CD4-positive, alpha-beta T cell treated with Interleukin-15 for 1 hour (primary cell): ENCODE data around the gene SLC7A10.
"Not testable (repeated sequence)": the region's sequence is repeated elsewhere in the genome, so short reads cannot be mapped to it uniquely, and the experiment has no call there.

Experiments
- DNase-seq: peaks from one replicate; pipeline ENCODE4 v3.0.0-alpha.2; 2020

The SLC7A10 gene

GRCh38 chr19:33201473-33201872 lies 24.2 kb downstream of the SLC7A10 start:
- DNase-seq, result no peak

DNA sequence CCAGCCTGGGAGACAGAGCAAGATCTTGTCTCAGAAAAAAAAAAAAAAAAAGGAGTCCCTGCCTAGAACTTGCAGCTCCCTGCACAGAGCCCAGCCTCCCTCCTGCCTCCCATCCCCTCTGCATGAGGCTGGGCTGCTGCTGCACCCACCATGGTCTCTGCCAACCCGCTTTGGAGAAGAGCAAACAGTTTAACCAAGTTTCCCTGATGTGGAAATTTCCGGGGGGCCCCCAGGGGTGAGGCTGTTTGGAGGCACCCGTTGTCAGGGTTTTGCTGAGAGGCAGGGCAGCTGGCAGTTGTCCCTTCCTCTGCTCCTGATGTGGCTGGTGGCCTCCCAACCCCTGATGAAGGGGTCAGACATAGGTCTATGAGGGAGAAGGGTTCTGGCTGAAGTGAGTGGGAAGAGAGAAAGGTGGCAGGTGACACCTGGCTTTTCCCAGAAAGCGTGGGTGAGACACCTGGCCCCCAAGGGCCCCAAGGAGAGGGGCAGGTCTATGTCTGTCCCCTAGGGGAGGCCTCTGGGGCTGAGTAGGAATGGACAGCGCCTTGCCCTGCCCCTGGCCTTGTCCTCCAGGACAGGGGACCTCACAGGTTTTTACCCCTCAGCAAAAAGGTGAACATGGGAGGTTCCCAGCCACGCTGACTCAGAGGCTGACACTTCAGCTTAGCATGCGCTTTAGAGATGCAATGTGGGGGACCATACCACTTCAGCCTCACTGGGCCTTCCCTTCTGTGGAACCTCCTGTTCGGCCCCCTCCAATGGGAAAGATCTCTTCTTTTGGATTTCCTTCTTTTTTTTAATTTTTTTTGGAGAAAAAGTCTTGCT lies 26.0 kb downstream of the SLC7A10 start:
- DNase-seq, result no peak

GRCh38 chr19:33198169-33198568 lies 27.5 kb downstream of the SLC7A10 start:
- no peak for DNase-seq

DNA sequence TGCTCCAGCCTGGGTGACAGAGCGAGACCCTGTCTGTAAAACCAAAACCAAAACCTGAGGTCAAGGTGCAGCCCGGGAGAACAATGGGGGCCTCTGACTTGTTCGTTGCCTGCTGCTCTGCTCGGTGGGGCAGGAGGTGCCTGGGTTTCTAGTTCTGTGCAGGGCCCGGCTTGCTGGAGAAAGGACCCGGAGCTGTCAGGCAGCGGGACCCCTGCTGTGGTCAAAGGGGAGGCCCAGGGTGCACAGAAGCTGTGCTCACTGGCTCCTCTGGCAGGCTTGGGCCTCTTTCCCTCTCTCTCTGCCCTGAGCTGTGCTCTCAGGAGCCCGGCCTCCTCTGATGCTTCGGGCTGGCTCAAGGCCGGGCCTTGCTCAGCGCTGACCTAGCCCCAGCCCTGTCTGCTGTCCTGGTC lies 28.1 kb downstream of the SLC7A10 start:
- no peak for DNase-seq

GRCh38 chr19:33196446-33197193 lies 29.0 kb downstream of the SLC7A10 start:
- DNase-seq, result no peak

GRCh38 chr19:33195645-33196347 lies 29.9 kb downstream of the SLC7A10 start:
- no peak for DNase-seq

DNA sequence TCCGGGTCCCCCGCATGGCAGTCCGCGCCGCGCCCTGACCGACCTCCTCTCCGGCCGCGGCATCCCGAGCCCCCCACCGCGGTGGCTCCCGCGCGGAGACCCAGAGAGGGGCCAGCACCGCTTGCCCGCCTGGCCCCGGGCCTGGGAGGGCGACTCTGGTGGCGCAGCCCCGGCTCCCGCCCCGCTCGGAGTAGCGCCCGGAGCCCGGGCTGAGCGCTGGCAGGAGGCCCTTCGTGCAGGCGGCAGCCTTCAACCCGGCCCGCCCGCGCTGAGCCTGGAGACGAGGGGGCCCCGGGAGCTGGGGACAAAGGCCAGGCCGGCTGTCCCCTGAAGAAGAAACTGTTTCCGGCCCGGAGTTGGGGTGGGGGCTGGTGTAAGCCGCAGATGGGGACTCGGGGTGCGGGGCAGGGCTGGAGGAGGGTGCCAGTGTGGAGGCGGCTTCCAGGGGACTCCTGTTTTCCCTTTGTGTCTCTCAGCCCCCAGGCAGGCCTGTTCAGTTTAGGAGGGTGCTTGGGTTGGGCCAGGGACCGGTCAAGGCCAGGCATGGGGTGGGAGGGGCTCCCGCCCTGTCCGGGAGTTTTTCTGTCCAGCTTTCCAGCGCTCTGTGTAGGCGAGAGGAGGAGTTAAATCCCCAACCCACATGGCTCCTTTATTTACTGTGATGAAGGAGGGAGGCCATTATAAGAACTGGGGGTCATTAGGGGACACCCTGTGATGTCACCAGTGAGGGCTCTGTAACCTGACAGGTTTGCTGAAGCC lies 30.6 kb downstream of the SLC7A10 start:
- no peak for DNase-seq

- DNase-seq, result no peak
Measured at GRCh38 chr19:33194532-33194885, 31.1 kb downstream of the SLC7A10 start.

DNA sequence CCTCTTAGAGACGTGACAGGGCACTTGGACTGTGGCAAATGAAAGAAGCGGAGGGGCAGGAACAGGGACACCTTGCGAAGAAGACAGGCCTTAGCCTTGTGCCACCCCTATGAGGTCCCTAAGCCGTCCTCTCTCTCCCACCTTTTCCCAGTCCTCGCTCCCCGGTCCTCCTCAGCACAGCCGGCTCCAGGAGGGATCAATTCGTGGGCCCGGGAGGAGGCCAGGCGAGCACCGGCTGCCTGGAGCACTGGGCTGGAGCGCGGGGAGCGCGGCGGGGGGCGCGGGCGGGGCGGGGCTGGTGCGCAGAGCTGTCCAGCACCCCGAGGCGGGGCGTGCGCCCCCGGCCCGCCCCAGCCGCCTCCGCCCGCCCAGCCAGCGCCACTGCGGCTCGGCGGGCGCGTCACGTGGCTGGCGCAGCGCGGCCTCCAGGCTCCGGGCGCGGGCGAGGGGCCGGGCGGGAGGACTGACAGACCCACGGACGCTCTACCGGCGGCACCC lies 31.7 kb downstream of the SLC7A10 start, which contains the start of gene LRP3:
LRP3 (plus strand) TSS at position 466 of the 498 bp plus-strand sequence. CDS start 456 bp downstream, outside the sequence.
- DNase-seq, result no peak

DNA sequence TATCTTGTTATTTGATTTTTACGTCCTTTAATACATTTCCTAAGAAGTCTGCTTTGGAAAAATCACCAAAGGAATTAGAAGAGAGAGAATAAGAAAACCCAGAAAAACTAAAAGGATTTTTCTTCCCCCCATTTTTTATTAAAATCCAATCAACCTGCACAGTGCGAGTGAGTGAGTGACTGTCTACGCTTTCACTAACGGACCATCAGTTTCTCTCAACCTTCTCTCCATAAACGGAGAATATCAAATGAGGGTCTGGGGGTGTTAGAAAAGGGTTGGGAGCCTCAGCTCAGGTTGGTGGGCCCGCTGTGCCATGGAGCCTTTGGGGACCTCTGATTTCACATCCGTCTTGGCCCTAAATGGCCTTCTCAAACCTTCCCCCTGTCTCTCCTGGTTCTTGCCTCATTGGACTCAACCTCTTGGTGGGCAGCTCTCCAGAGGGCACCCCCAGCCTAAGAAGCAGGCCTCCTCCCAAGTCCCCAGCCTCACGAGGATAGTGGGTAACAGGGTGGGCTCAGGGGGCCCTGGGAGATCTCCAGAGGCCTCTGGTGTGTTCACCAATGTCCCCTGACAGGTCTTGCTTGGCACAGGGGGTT lies 32.3 kb downstream of the SLC7A10 start:
- DNase-seq, result no peak

DNA sequence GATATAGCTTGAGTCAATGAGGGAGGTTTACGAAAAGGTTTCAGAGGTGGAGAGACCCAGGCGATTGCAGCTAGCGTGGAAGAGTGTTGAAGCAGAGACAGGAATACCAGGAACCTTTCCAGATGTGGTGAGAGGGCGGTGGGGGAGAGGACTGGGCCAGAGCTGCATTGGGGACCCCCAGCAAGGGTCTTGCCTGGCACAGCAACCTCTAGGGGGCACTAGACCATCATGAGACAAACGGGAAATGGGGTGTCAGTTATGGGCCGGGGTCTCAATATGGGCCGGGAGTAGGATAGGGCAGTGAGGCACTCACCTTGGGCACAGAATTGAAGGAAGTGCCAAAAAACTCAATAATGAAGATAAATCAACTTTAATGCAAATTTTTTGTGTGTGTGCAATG lies 33.6 kb downstream of the SLC7A10 start:
- no peak for DNase-seq

GRCh38 chr19:33191501-33191900 lies 34.1 kb downstream of the SLC7A10 start:
- peak; percentile 11 for DNase-seq

DNA sequence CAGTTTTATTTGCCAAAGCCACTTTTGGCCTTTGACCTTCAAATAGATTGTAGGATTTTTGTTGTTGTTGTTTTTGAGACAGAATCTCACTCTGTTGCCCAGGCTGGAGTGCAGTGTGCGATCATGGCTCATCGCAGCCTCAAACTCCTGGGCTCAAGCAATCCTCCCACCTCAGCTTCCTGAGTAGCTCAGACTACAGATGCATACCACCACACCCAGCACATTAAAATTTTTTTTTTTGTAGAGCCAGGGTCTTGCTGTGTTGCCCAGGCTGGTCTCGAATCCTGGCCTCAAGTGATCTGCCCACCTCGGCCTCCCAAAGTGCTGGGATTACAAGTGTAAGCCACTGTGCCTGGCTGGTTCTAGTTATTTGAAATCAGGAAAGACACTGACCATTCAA lies 34.6 kb downstream of the SLC7A10 start:
- not testable (repeated sequence) for DNase-seq

- DNase-seq, result no peak
Measured at GRCh38 chr19:33189453-33189852, 36.2 kb downstream of the SLC7A10 start.

GRCh38 chr19:33187183-33187540 lies 38.5 kb downstream of the SLC7A10 start:
- no peak for DNase-seq

- no peak for DNase-seq
Measured at GRCh38 chr19:33186431-33187182, 39.0 kb downstream of the SLC7A10 start.

- peak; percentile 85 for DNase-seq
Measured at GRCh38 chr19:33177417-33177979, 48.2 kb downstream of the SLC7A10 start.

DNA sequence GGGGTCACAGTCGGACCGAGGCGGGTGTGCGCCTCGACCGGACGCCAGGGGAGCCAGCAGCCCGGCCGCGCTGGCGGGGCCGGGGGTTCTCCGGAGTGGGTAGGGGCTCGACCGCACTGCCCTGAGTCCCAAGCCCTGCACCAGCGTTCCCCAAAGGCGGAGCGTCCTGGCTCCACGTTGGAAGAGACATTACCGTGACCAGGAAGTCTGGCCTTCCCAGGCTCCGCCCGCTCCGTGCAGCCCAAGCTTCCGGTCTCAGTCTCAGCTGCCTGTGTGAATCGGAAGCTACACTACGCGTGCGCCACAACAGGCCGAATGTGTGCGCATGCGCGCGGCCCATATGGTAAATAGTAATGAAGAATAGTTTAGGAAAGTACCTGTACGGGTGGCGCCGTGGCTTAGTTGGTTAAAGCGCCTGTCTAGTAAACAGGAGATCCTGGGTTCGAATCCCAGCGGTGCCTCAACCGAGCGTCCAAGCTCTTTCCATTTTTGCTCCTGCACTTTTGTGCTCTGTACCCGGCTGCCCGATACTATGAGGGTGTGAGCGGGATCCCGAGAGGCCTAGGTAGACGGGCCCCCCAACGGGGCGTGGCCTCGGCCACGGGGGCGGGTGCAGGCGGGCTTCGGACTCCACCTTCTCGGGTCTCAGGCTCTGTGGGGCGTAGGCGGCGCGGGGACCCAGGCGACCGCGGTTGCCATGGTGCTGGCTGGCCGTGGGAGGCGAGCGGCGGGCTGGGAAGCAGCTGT lies 48.8 kb downstream of the SLC7A10 start:
- peak; percentile 97 for DNase-seq

DNA sequence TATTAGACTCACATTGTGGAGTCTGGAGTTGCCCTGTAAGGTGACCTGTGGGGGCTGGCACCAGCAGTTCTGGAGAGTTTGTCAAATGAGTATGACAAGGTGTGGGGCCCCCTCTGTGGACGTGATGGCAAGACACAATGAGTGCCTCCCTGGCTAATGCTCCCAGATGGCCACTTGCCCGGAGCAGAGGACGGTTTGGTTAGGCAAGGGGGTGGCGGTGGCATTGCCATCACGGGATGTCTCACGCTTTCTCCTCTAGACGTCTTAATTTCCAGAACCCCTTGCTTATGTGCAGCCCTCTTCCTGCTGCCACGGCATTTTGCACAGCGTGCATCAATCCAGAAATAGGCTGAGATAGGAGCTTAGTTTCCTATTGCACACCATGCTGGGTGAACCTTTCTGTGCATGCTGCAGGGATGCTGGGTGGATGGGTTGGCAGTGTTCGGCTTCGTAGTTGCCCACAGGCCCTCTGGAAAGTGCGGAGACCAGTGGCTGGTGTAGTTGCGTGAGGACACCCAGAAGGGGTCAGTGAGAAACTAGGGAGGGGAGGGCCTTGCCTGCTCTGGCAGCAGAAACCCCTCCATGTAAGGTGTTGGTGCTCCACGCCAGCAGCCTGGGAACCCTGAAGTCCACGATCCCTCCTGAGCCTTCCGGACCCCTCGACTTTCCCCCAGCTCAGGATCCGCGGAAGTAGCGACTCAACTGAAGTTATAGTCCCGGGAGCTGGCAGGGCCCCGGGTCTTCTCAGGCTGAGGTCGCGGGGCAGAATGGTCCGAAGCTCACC lies 49.6 kb downstream of the SLC7A10 start:
- DNase-seq, result no peak
